Measurements from ENCODE around the gene SMNDC1. TPM values are rescaled to one million over a fixed set of nuclear protein-coding genes. Genes with fewer than 3 reads are reported as not detected.

Gene SMNDC1
- total and polyA plus RNA-seq, 10 of the 15 experiments (the other 5 are each of a cell fraction or from before 2014, with no cell fraction given): 4.6 to 37.2 (median 18.1) TPM

GRCh38 chr10:110303681-110304080 lies 1.0 kb downstream of the SMNDC1 start (continued):
- TF ChIP-seq PRDM15 (CRISPR knock-in tag; IDR thresholded peaks at IDR 0.05): no peak
- TF ChIP-seq STAT3 (IDR thresholded peaks at IDR 0.05; ENCODE audit: low read depth, low read length): no peak
- TF ChIP-seq IRF4 (IDR thresholded peaks at IDR 0.05; ENCODE audit: low read depth, low read length): no peak
- TF ChIP-seq KAT2A (conservative IDR thresholded peaks at IDR 0.05; ENCODE audit: control insufficient read depth, low read depth, low read length): no peak

GRCh38 chr10:110300486-110300986 lies 4.2 kb downstream of the SMNDC1 start:
- H4K20me1 ChIP-seq (ENCODE audit: control insufficient read depth, insufficient read depth): 0 out of 2 replicates have a peak, but pooled peaks cover 4% of the 10 kb centered on the region
- no peaks in the 10 kb centered on the region for H3K4me1 ChIP-seq (ENCODE audit: control insufficient read depth, insufficient read depth, low read length)
- TF ChIP-seq NR2C1 (IDR thresholded peaks at IDR 0.05): no peak
- TF ChIP-seq ZNF622 (IDR thresholded peaks at IDR 0.05): no peak
- no peaks in the 10 kb centered on the region for H3K27me3 ChIP-seq (replicated peaks in 1 of 2; ENCODE audit: control insufficient read depth in 2 of 2, insufficient read depth in 2 of 2, low read length in 1 of 2)
- ChIA-PET CTCF (interaction anchor here (0.7 to 1.5 kb wide), 5 partner anchors 9 to 300 kb away, joined by 3 to 6 read pairs (median 3); no protein-coding TSS in a partner anchor), POLR2A (no interaction called here), RAD21 (ENCODE audit: unreplicated experiment) (interaction anchor here (0.5 kb wide), 1 partner anchor 307 kb away, joined by 3 read pairs; no protein-coding TSS in a partner anchor), SMC1A (ENCODE audit: uncharacterized antibody, unreplicated experiment) (interaction anchor here (0.5 to 1.7 kb wide), 7 partner anchors 9 to 896 kb away, joined by 3 to 8 read pairs (median 4); no protein-coding TSS in a partner anchor)
- no peak for DNase-seq (ENCODE audit: low read depth, low spot score)
- H3K36me3 ChIP-seq (ENCODE audit: control insufficient read depth in 2 of 2, insufficient read depth in 2 of 2, low read length in 1 of 2): peaks cover 0 to 38% of the 10 kb centered on the region in 2 experiments
- BruUV-seq (replicated peaks): no TSS peak
- H3K9me3 ChIP-seq (replicated peaks; ENCODE audit: control insufficient read depth, insufficient read depth, low read length): no peaks in the 10 kb centered on the region
- H3K27ac ChIP-seq (ENCODE audit: control insufficient read depth, insufficient read depth): no peak overlapping the region
- H3K4me2 ChIP-seq (ENCODE audit: control insufficient read depth, insufficient read depth): peak overlapping the region; percentile 53
- intact Hi-C loops (cut with micrococcal nuclease; ENCODE audit: unreplicated experiment) (loop anchor here (10.0 kb wide), 2 partner anchors 624 to 704 kb away; no protein-coding TSS in a partner anchor), in situ Hi-C loops (cut with MboI) (loop anchor here (10.0 to 25.0 kb wide), 2 partner anchors 374 to 1837 kb away; no protein-coding TSS in a partner anchor)
- no peak overlapping the region for H2AFZ ChIP-seq (ENCODE audit: control insufficient read depth, low read depth, low read length)
- no peak for FAIRE-seq
- H3K79me2 ChIP-seq (ENCODE audit: control insufficient read depth, insufficient read depth, low read length): peaks cover 47% of the 10 kb centered on the region
- H3K4me3 ChIP-seq: peak overlapping the region; percentile 38; the same call in 1 of the 2 replicates
- ATAC-seq: no peak
- no peak overlapping the region for H3K9ac ChIP-seq (ENCODE audit: control insufficient read depth, insufficient read depth, low read length)
- 95% methylated on average over 5 of the region's 5 CpGs for WGBS (ENCODE audit: insufficient coverage, insufficient replicate concordance, low lambda C conversion rate, missing lambda C conversion rate)
